ENCODE data around the gene SRY. TPM values are rescaled to one million over a fixed set of nuclear protein-coding genes. Genes with fewer than 3 reads are reported as not detected.

The SRY gene
- total and polyA plus RNA-seq, 5 experiments from 2014 or later, result not detected

Other genes with a start within 250 kb of the SRY start
- gene RPS4Y1, start 53.9 kb upstream of the SRY start, total RNA-seq, result 100 to 1,000 TPM; 467 to 468 TPM
- not detected for gene RPS4Y1, start 53.9 kb upstream of the SRY start, polyA plus RNA-seq
- gene ZFY, start 147.7 kb upstream of the SRY start, total RNA-seq, result 10 to 100 TPM; 27.9 to 31.2 TPM
- not detected for gene ZFY, start 147.7 kb upstream of the SRY start, polyA plus RNA-seq

Measured in naive thymus-derived CD8-positive, alpha-beta T cell (primary cell).